OCI-LY7 (cell line): ENCODE measurements around the gene CCNI2. TPM values are rescaled to one million over a fixed set of nuclear protein-coding genes. Genes with fewer than 3 reads are reported as not detected.

Experiments
- BruUV-seq: library from RNA; stranded (reverse); fragments of 400-500 nt; replicated peaks from 2 replicates; lab custom pipeline; 2021; lab: Mats Ljungman, UMichigan
- CTCF ChIA-PET: fragments of 300-600 bp; sonication (Branson Sonifier 250); formaldehyde crosslinking; loops from one replicate; lab custom pipeline; 2022; ENCODE audit warnings: antibody characterized with exemption; ENCODE audit not compliant: unreplicated experiment; lab: Charles Lee
- POLR2A ChIA-PET: fragments of 300-600 bp; sonication (Branson Sonifier 250); formaldehyde crosslinking; loops from one replicate; lab custom pipeline; 2022; ENCODE audit warnings: antibody characterized with exemption; lab: Charles Lee
- DNase-seq: peaks from one replicate; pipeline ENCODE4 v3.0.0-alpha.2; 2015; ENCODE audit warnings: low spot score
- H2AFZ ChIP-seq: fragments of 200-600 bp; sonication (generic), shearing (Covaris generic); 2 replicates; pipeline ENCODE4 v1.6.1; 2014; ENCODE audit warnings: mild to moderate bottlenecking, antibody characterized with exemption, low read length, moderate library complexity
- H3K27ac ChIP-seq: fragments of 200-600 bp; sonication (generic); 2 replicates; pipeline ENCODE4 v1.5.1; 2014; ENCODE audit warnings: mixed run types, low read depth, mild to moderate bottlenecking, moderate library complexity, low read length, inconsistent platforms; ENCODE audit not compliant: poor library complexity, severe bottlenecking
- H3K36me3 ChIP-seq: fragments of 200-600 bp; sonication (generic); 2 replicates; pipeline ENCODE4 v1.6.1; 2014; ENCODE audit warnings: mild to moderate bottlenecking, antibody characterized with exemption, low read length, moderate library complexity, mixed read lengths; ENCODE audit not compliant: insufficient read depth
- H3K4me1 ChIP-seq: fragments of 200-600 bp; sonication (generic); 2 replicates; pipeline ENCODE4 v1.5.1; 2014; ENCODE audit warnings: mild to moderate bottlenecking, low read length; ENCODE audit not compliant: insufficient read depth, poor library complexity, severe bottlenecking
- H3K4me2 ChIP-seq: fragments of 200-600 bp; sonication (generic); 2 replicates; pipeline ENCODE4 v1.6.1; 2014; ENCODE audit warnings: mild to moderate bottlenecking, low read length
- H3K4me3 ChIP-seq: fragments of 200-600 bp; sonication (generic); 2 replicates; pipeline ENCODE4 v1.5.1; 2014; ENCODE audit warnings: mild to moderate bottlenecking, low read depth, low read length; ENCODE audit not compliant: poor library complexity, severe bottlenecking
- H3K79me2 ChIP-seq: fragments of 200-600 bp; sonication (generic); 2 replicates; pipeline ENCODE4 v1.6.1; 2016; ENCODE audit warnings: low read depth, mild to moderate bottlenecking, low read length, moderate library complexity, mixed read lengths; ENCODE audit not compliant: insufficient read depth
- H3K9me2 ChIP-seq: fragments of 200-600 bp; sonication (generic); 2 replicates; pipeline ENCODE4 v1.6.1; 2016; ENCODE audit warnings: mild to moderate bottlenecking, low read length, mixed read lengths; ENCODE audit not compliant: insufficient read depth
- H3K9me3 ChIP-seq: fragments of 200-600 bp; sonication (generic); 2 replicates; pipeline ENCODE4 v1.6.1; 2014; ENCODE audit warnings: mild to moderate bottlenecking, mixed run types, low read length, mixed read lengths
- H4K20me1 ChIP-seq: fragments of 200-600 bp; sonication (generic); 2 replicates; pipeline ENCODE4 v1.6.1; 2014; ENCODE audit warnings: mild to moderate bottlenecking, antibody characterized with exemption, low read length, moderate library complexity, mixed read lengths; ENCODE audit not compliant: insufficient read depth
- EZH2phosphoT487 ChIP-seq: fragments of 200-600 bp; sonication (generic); IDR thresholded peaks from 2 replicates; pipeline ENCODE4 v1.6.1; 2018; ENCODE audit warnings: low read depth, borderline replicate concordance, mild to moderate bottlenecking, mixed run types, antibody characterized with exemption, low read length, moderate library complexity, mixed read lengths
- intact Hi-C: fragments of 100-400 bp; cut with micrococcal nuclease; formaldehyde crosslinking; loops from one replicate; pipeline ENCODE4 v1.10.0; 2022; ENCODE audit not compliant: unreplicated experiment
- total RNA-seq, 2 experiments: library from RNA; depleted of rRNA in 1 of 2; stranded (reverse); fragments of >200 nt in 1 of 2; shearing (Covaris generic) in 1 of 2; gene quantifications; 2 replicates each; pipeline ENCODE4 v1.2.3, GENCODE V29; 2014 to 2022
- TF ChIP-seq, protein P1 (sequence below): fragments of 200-600 bp; sonication (generic); conservative IDR thresholded peaks from 2 replicates; pipeline ENCODE4 v1.5.1; 2014; ENCODE audit warnings: mild to moderate bottlenecking, antibody characterized with exemption, low read length, moderate library complexity, mixed read lengths

The CCNI2 gene
- total RNA-seq, 2 experiments from 2014 or later: not detected

DNA sequence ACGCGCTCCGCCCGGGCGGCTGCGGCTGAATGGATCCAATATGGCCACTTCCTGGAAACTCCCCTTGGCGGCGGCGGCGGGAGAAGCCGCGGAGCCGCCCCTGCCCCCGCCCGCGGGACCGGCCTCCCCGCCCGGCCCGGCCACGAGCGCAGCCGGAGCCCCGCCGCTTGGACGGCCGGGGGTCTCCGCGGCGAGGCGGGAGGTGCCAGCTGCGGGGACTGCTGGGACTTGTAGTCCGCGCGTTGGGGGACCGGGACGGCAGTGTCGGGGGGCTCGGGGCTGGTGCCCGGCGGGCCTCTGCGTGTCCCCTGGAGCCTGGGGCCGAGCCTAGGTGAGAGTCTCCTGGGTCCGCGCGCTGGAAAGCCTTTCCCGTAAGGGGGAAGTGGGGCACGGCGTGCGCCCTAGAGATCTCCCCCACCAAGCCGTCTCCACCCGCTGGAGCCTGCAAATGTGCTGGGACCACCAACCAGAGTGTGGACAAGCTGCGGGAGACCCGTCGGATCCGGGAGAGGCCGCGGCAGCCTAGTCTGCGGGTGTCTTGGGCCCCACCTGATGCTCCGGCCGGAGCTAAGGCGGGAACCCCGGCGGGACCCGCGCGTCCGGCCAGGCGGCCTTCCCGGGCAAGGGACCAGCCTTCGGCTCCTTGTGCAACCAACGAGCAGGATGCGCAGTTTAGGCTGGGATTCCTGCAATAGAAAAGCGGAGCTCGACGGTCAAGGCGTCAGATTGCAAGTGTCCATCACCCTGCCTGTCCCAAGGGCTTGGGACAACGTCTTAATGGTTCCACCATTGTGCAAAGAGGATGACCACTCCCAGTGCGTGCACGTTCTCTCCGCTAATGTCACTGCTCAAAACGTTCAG lies 30.2 kb downstream of the CCNI2 start, which contains the start of gene SEPTIN8:
Gene SEPTIN8 (minus strand): TSS at position 31 of the 861 bp plus-strand sequence. CDS start 102 bp downstream, outside the sequence.
- Histone ChIP-seq H3K79me2 (no peaks in the 10 kb centered on the region), H3K27ac (no peak within 1 kb of the TSS), H3K4me1 (peaks cover 7% of the 10 kb centered on the region), H3K4me2 (peak within 1 kb of the TSS; percentile 68), H3K9me2 (no peaks in the 10 kb centered on the region), H4K20me1 (no peaks in the 10 kb centered on the region), H3K9me3 (no peaks in the 10 kb centered on the region), H2AFZ (peak within 1 kb of the TSS; percentile 83), H3K4me3 (peak within 1 kb of the TSS; percentile 70), H3K36me3 (no peaks in the 10 kb centered on the region)
- TF ChIP-seq, protein P1, sequence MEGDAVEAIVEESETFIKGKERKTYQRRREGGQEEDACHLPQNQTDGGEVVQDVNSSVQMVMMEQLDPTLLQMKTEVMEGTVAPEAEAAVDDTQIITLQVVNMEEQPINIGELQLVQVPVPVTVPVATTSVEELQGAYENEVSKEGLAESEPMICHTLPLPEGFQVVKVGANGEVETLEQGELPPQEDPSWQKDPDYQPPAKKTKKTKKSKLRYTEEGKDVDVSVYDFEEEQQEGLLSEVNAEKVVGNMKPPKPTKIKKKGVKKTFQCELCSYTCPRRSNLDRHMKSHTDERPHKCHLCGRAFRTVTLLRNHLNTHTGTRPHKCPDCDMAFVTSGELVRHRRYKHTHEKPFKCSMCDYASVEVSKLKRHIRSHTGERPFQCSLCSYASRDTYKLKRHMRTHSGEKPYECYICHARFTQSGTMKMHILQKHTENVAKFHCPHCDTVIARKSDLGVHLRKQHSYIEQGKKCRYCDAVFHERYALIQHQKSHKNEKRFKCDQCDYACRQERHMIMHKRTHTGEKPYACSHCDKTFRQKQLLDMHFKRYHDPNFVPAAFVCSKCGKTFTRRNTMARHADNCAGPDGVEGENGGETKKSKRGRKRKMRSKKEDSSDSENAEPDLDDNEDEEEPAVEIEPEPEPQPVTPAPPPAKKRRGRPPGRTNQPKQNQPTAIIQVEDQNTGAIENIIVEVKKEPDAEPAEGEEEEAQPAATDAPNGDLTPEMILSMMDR: no peak
- intact Hi-C loops: no loop called here
- DNase-seq: peak; percentile 31
- POLR2A ChIA-PET: no interaction called here
- BruUV-seq: no TSS peak
- CTCF ChIA-PET: no interaction called here

DNA sequence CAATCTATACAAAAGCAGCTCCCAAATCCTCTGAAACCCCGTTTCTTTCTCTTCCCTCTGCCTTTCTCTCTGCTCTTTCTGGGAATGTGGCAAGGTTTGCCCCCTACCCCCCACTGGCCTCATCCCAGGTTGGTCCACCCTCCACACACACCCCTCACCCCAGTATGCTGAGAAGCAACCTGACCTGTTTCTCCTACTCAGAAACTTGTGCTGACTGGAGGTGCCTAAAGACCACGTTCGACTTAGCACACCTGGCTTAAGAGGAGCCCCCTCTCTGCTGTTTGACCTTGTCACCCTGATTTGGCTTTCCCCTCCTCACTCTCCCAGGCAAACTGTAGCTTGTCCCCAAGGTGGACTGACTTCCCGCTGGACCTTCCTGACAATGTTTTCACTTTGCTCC lies 30.9 kb downstream of the CCNI2 start:
- Histone ChIP-seq H3K9me2 (no peaks in the 10 kb centered on the region), H3K4me1 (peaks cover 7% of the 10 kb centered on the region), H3K4me3 (no peak overlapping the region), H3K4me2 (no peak overlapping the region), H3K79me2 (no peaks in the 10 kb centered on the region), H3K27ac (no peak overlapping the region), H3K36me3 (no peaks in the 10 kb centered on the region), H3K9me3 (no peaks in the 10 kb centered on the region), H4K20me1 (no peaks in the 10 kb centered on the region), H2AFZ (no peak overlapping the region)
- DNase-seq: no peak
- TF ChIP-seq, protein P1: no peak
- TF ChIP-seq EZH2phosphoT487: no peak
- CTCF ChIA-PET: no interaction called here
- intact Hi-C loops: no loop called here
- POLR2A ChIA-PET: no interaction called here
- BruUV-seq: no TSS peak

DNA sequence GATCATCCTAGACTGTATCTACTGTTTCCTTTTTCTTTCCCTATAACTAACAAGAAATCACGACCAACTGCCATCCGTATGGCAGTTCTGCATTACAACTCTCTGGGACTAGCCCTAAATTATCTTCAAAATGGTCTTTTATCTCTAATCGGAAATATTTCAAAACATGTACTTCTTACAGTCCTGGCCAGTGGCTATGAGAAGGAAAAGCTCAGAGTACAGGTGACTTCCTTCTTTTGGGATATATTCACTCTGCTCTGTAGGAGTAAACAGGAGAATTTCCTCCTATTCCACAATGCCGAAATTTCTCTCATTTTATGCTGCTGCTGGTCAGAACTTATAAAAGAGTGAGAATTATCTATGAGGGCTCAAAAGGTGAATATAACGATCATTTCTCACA lies 31.6 kb downstream of the CCNI2 start:
- Histone ChIP-seq H3K36me3 (no peaks in the 10 kb centered on the region), H2AFZ (no peak overlapping the region), H3K4me1 (peaks cover 7% of the 10 kb centered on the region), H3K79me2 (no peaks in the 10 kb centered on the region), H3K4me3 (no peak overlapping the region), H3K9me2 (no peaks in the 10 kb centered on the region), H3K9me3 (no peaks in the 10 kb centered on the region), H3K27ac (no peak overlapping the region), H3K4me2 (no peak overlapping the region), H4K20me1 (no peaks in the 10 kb centered on the region)
- no peak for DNase-seq
- intact Hi-C loops: no loop called here
- no peak for TF ChIP-seq EZH2phosphoT487
- ChIA-PET POLR2A (no interaction called here), CTCF (no interaction called here)
- BruUV-seq: no TSS peak
